Measurements from ENCODE around the gene TSEN15.

GRCh38 chr1:184096005-184096404, 44.5 kb downstream of the TSEN15 start:
- TF ChIP-seq MZF1 (tag by site-specific recombination; IDR thresholded peaks at IDR 0.05; ENCODE audit: borderline replicate concordance) (no peak), CTCF (tag by site-specific recombination; IDR thresholded peaks at IDR 0.05) (no peak), ZNF785 (tag by site-specific recombination; IDR thresholded peaks at IDR 0.05) (no peak), ZBTB26 (tag by site-specific recombination; optimal IDR thresholded peaks at IDR 0.05) (no peak), REST (tag by site-specific recombination; IDR thresholded peaks at IDR 0.05) (no peak), ZNF24 (tag by site-specific recombination; IDR thresholded peaks at IDR 0.05) (no peak), HIC1 (tag by site-specific recombination; IDR thresholded peaks at IDR 0.05) (no peak), ZNF274 (IDR thresholded peaks at IDR 0.05; ENCODE audit: low read length) (no peak), ZNF274 (tag by site-specific recombination; IDR thresholded peaks at IDR 0.05; ENCODE audit: borderline replicate concordance) (no peak), ZNF311 (tag by site-specific recombination; IDR thresholded peaks at IDR 0.05; ENCODE audit: borderline replicate concordance) (no peak)

Data from HEK293 (cell line).